ENCODE measurements around the gene FMNL1.

GRCh38 chr17:45246861-45247428, 25.3 kb downstream of the FMNL1 start:
- no peak for TF ChIP-seq POLR2A (IDR thresholded peaks at IDR 0.05)
- peak in 2 of 3 experiments; percentile 26 to 36 for TF ChIP-seq CTCF (IDR thresholded peaks at IDR 0.05)
